ENCODE data around the gene GAL3ST1. TPM values are rescaled to one million over a fixed set of nuclear protein-coding genes. Genes with fewer than 3 reads are reported as not detected.
"Not testable (repeated sequence)": the region's sequence is repeated elsewhere in the genome, so short reads cannot be mapped to it uniquely, and the experiment has no call there.

Gene GAL3ST1, protein sequence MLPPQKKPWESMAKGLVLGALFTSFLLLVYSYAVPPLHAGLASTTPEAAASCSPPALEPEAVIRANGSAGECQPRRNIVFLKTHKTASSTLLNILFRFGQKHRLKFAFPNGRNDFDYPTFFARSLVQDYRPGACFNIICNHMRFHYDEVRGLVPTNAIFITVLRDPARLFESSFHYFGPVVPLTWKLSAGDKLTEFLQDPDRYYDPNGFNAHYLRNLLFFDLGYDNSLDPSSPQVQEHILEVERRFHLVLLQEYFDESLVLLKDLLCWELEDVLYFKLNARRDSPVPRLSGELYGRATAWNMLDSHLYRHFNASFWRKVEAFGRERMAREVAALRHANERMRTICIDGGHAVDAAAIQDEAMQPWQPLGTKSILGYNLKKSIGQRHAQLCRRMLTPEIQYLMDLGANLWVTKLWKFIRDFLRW
- total RNA-seq (2014; rRNA removed; shearing (Covaris generic)): not detected in 2 replicates

DNA sequence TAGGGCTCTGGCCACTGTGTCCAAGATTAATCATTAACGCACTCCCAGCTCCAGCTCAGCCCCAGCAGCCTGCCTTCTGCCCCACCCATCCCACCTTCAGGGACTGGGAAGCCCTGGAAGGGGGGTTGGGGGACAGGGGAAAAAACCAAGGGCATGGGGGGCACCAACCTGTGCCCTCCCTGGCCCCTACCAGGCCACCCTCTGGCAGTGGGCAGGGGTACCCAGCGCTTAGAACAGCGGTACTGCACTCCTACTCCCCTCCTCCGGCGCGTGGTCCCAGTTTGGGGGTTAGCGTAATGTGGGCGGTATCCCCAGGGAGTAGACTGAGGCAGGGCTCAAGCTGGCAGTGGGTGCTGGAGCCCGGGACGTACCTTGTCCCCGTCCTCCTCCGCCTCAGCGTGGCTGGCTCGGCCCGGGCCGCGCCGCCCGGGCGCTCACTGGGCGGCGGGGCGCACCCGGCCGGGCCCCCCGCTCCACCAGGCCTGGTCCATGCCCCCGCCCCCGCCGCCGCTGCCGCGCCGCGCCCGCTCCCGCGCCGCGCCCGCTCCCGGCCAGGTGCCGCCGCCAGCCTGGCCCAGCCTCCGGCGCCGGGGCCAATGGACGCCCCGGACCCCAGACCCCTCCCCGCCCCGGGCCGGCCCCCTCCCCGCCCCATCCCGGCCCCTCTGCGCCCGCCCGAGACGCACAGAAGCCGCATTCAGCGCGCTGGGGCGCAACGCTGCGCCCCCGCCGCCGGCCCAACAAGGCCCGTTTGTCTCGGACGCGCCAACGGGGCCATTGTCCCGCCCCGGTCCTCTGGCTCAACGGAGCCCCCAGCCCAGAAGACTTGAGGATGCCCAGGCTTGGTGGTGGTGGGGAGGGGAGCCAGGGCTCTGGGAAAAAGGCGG, at the start of gene GAL3ST1:
TSS of gene GAL3ST1 (minus strand) at position 571 of the 887 bp plus-strand sequence. CDS start 17,273 bp downstream, outside the sequence.
- H3K27me3 ChIP-seq: no peaks in the 10 kb centered on the region
- H3K9me3 ChIP-seq (replicated peaks): no peaks in the 10 kb centered on the region

DNA sequence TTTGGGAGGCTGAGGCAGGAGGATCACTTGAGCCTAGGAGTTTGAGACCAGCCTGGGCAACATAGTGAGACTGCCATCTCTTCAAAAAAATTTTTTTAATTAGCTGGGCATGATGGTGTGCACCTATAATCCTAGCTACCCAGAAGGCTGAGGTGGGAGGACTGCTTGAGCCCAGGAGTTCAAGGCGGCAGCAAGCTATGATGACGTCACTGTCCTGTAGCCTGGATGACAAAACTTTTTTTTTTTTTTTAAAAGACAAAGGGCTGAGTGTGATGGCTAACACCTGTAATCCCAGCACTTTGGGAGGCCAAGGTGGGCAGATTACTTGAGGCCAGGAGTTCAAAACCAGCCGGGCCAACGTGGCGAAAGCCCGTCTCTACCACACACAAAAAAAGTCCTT, 45.4 kb upstream of the GAL3ST1 start:
- not testable (repeated sequence) for DNase-seq; H3K9me3 ChIP-seq (replicated peaks); H3K27me3 ChIP-seq; H3K4me1 ChIP-seq; H3K27ac ChIP-seq; H3K4me3 ChIP-seq; H3K36me3 ChIP-seq

More for the DNA sequence above, at the start of gene GAL3ST1:
- DNase-seq: no peak
- no peaks in the 10 kb centered on the region for H3K4me1 ChIP-seq
- H3K36me3 ChIP-seq: peaks cover 9% of the 10 kb centered on the region; the same call in 1 of the 2 replicates
- no peak within 1 kb of the TSS for H3K27ac ChIP-seq
- H3K4me3 ChIP-seq: no peak within 1 kb of the TSS

DNA sequence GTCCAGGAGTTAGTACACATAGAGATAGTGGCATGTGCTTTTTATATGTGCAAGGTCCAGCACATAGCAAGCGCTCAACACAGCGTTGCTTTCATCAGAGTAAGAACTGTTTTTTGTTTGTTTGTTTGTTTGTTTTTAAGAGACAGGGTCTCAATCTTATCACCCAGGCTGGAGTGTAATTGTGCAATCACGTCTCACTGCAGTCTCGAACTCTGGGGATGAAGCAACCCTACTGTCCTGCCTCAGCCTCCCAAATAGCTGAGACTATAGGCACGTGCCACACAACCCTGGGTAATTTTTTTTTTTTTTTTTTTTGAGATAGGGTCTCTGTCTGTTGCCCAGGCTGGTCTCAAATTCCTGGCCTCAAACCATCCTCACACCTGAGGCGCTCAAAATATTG, 43.4 kb upstream of the GAL3ST1 start:
- H3K27ac ChIP-seq: no peak overlapping the region
- H3K27me3 ChIP-seq: no peaks in the 10 kb centered on the region
- no peak for DNase-seq
- H3K4me3 ChIP-seq: no peak overlapping the region
- H3K4me1 ChIP-seq: no peaks in the 10 kb centered on the region
- no peaks in the 10 kb centered on the region for H3K36me3 ChIP-seq
- no peaks in the 10 kb centered on the region for H3K9me3 ChIP-seq (replicated peaks)

DNA sequence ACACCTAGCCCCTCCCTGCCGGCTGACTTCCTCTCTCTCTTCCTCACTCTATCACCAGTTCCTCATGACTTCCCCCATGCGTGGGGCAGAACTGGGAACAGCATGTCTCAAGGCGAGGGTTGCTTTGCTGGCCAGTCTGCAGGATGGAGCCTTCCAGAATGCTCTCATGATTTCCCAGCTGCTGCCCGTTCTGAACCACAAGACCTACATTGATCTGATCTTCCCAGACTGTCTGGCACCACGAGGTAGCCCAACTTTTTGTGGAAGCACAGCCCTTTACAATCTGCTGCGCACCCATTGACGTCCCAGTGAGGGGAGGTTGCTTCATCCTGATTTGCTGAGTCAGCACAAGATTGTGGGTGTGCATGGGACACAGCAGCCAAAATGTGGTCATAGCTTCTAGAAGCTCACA, 41.1 kb upstream of the GAL3ST1 start:
- Histone ChIP-seq H3K9me3 (replicated peaks) (no peaks in the 10 kb centered on the region), H3K27ac (no peak overlapping the region), H3K36me3 (no peaks in the 10 kb centered on the region), H3K27me3 (no peaks in the 10 kb centered on the region), H3K4me3 (no peak overlapping the region), H3K4me1 (no peaks in the 10 kb centered on the region)
- no peak for DNase-seq

DNA sequence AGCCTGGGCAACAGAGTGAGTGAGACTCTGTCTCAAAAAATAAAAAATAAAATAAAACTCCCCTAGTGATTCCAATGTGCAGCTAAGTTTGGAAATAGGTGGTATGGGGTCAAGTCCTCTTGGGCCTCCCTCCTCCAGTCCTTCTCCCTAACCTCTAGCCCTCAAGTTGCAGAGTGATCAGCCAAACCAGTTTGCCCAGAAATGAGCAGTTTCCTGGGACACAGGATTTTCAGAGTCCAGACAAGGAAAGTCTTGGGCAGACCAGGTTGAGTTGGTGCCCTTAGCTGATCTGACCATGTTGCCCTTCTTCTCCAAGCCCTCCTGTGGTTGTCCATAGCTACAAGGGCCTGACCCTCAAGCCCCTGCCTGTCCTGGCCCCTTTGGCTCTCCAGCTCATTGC, 40.4 kb upstream of the GAL3ST1 start:
- DNase-seq: no peak
- no peaks in the 10 kb centered on the region for H3K4me1 ChIP-seq
- H3K9me3 ChIP-seq (replicated peaks): no peaks in the 10 kb centered on the region
- H3K4me3 ChIP-seq: no peak overlapping the region
- H3K27me3 ChIP-seq: no peaks in the 10 kb centered on the region
- no peaks in the 10 kb centered on the region for H3K36me3 ChIP-seq
- no peak overlapping the region for H3K27ac ChIP-seq

DNA sequence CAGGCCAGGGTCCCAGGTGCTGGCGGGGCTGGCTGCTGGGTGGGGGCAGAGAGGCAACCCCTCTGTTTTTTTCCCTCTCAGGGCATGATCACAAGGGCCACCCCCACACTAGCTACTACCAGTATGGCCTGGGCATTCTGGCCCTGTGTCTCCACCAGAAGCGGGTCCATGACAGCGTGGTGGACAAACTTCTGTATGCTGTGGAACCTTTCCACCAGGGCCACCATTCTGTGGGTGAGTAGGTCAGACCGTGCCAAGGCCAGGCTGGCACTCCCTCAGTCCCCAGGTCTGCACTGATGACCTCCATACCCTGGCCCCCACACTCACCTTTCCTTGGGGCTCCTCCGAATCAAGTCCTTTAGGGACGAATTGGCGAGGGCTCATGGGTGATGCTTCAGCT, 39.8 kb upstream of the GAL3ST1 start:
- Histone ChIP-seq H3K9me3 (replicated peaks) (no peaks in the 10 kb centered on the region), H3K4me3 (no peak overlapping the region), H3K4me1 (no peaks in the 10 kb centered on the region), H3K36me3 (no peaks in the 10 kb centered on the region), H3K27me3 (no peaks in the 10 kb centered on the region), H3K27ac (no peak overlapping the region)
- DNase-seq: no peak

DNA sequence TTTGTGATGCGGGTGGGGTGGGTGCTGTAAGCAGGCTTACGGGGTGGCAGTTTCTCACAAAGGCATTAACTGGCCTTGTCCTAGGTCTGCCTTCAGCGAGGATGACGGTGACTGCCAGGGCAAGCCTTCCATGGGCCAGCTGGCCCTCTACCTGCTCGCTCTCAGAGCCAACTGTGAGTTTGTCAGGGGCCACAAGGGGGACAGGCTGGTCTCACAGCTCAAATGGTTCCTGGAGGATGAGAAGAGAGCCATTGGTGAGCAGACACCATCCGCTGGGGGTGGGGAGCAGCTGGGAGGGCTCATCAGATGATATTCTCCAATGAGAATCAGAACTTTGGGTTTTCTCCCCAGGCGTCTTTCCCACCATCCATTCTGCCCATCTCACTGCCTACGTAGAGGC, 38.3 kb upstream of the GAL3ST1 start:
- H3K9me3 ChIP-seq (replicated peaks): no peaks in the 10 kb centered on the region
- H3K4me1 ChIP-seq: no peaks in the 10 kb centered on the region
- no peak overlapping the region for H3K27ac ChIP-seq
- H3K4me3 ChIP-seq: no peak overlapping the region
- H3K27me3 ChIP-seq: no peaks in the 10 kb centered on the region
- DNase-seq: no peak
- H3K36me3 ChIP-seq: no peaks in the 10 kb centered on the region

DNA sequence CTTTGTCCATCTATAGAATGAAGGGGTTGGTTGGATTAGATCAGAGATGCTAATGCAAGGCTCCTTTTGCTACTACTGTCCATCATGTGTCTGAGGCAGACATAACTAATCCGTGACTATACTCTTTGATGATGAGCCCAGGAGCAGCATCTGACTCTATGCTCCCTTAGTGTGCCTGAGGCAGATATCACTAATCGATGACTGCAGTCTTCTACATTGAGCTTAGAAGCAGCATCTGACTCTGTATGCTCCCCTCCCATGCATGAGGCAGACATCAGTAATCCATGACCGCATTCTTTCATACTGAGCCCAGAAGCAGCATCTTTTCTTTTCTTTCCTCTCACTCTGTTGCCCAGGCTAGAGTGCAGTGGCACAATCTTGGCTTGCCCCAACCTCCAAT, 36.7 kb upstream of the GAL3ST1 start:
- Histone ChIP-seq H3K4me1 (peaks cover 5% of the 10 kb centered on the region; the same call in 1 of the 2 replicates), H3K36me3 (no peaks in the 10 kb centered on the region)
- no peak for DNase-seq

DNA sequence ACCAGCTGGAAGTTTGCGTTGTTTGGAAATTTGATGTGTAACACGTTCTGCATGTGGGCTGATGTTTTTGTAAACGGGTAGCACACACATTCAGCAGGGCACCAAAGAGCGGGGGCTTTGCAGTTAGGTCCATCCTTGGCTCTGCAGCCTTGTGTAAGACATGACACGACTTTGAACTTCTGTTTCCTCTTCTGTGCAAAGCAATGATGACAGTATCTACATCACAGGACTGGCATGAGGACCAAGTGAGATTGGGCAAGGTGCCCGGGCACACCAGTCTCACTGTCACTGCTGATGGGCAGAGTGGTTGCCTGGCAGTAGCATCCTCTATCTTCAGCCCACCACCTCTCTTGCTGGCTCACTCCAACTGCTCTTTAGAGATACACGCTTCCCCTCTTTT, 35.8 kb upstream of the GAL3ST1 start:
- no peaks in the 10 kb centered on the region for H3K27me3 ChIP-seq
- DNase-seq: no peak
- no peak overlapping the region for H3K27ac ChIP-seq
- no peak overlapping the region for H3K4me3 ChIP-seq
- no peaks in the 10 kb centered on the region for H3K9me3 ChIP-seq (replicated peaks)
- no peaks in the 10 kb centered on the region for H3K36me3 ChIP-seq
- peaks cover 8% of the 10 kb centered on the region; the same call in 1 of the 2 replicates for H3K4me1 ChIP-seq

More for the DNA sequence above, 36.7 kb upstream of the GAL3ST1 start:
- no peak overlapping the region for H3K4me3 ChIP-seq
- H3K27ac ChIP-seq: no peak overlapping the region
- no peaks in the 10 kb centered on the region for H3K9me3 ChIP-seq (replicated peaks)
- H3K27me3 ChIP-seq: no peaks in the 10 kb centered on the region

DNA sequence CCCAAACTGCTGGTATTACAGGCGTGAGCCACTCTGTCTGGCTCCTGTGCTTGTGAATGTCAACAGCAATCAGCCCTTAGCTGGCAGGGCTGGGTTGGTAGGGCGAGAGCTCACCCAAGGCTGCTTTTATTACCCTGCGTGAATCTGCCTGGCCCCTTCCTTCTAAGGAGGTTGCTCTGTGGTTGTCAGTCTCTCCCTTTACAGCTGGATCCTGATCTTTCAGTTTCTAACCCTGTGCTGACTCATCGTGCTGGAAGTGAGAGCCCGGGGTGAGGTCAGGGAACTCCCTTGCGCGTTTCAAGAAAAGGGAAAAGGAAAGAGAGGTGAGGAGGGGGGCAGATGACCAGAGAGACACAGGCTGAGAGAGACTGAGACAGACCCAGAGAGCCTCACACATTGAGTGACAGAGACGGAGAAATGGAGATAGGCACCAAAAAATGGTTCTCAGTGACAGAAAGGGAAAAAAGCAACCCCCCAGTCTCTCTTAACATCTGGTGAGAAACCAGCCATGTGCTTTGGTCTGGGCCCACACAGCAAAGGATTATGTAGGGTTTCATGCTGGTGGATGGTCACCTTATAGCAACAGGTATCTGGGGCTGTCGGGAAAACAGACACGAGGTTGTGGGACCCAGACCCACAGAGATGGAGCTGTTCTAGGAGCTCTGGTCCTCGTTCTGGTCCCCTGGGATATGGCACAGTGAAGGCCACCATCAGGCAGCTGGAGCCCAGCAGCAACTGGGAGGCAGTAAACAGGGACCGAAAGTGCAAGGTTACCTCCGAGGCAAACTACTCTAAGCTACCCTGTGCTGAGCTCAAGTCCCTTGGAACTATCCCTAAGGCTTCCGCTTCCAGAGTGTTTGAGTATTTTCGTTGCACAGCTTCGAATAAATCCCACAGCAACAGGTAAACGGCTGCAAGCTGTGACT, 35.1 kb upstream of the GAL3ST1 start:
- no peak for DNase-seq
- H3K27ac ChIP-seq: no peak overlapping the region
- no peaks in the 10 kb centered on the region for H3K27me3 ChIP-seq
- peaks cover 8% of the 10 kb centered on the region; the same call in 1 of the 2 replicates for H3K4me1 ChIP-seq
- no peak overlapping the region for H3K4me3 ChIP-seq
- H3K36me3 ChIP-seq: no peaks in the 10 kb centered on the region
- no peaks in the 10 kb centered on the region for H3K9me3 ChIP-seq (replicated peaks)

DNA sequence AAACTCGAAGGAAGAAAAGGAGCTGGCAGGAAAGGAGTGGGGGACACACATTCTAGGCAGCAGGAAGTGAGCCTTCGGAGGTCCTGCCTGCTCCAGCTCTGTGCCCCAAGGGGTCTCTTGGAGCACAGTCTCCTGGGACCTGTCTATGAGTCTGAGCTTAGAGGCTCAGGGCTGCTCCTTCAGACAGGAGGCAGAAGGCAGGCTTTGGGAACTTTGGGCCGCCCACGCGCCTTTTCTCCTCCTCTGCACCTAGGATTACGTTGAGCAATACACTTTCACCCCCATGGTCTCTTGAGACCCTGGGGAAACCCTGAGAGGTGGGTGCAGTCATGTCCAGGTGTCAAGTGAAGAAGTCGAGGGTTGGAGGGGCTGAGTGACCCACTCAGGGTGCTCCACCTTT, 33.5 kb upstream of the GAL3ST1 start:
- DNase-seq: no peak
- Histone ChIP-seq H3K4me3 (no peak overlapping the region), H3K4me1 (peaks cover 8% of the 10 kb centered on the region; the same call in 1 of the 2 replicates), H3K27ac (no peak overlapping the region), H3K27me3 (no peaks in the 10 kb centered on the region), H3K36me3 (no peaks in the 10 kb centered on the region), H3K9me3 (replicated peaks) (no peaks in the 10 kb centered on the region)

DNA sequence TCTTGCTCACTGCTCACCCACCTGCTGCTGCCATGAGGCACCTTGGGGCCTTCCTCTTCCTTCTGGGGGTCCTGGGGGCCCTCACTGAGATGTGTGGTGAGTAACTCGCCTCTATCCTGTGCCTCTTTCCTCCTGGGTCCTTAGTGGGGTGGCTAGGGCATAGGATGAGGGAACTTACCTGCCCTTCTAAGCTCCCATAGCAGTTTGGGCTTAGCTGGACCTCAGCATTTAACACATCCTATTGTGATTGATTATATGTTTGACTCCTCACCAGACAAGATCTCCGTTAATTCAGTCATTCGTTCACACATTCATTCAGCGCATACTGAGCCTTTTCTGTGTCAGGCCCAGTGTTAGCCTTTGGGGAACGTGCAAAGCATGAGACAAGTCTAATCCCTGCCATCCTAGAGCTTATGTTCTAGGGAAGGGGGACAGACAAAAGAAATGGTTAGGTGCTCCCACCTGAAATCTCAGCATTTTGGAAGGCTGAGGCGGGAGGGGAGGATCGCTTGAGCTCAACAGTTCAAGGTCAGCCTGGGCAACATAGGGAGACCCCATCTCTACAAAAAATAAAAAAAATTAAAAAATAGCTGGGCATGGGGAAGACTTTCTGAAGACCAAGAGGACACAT, 33.0 kb upstream of the GAL3ST1 start:
- Histone ChIP-seq H3K4me3 (peak overlapping the region; percentile 65), H3K9me3 (replicated peaks) (no peaks in the 10 kb centered on the region), H3K36me3 (no peaks in the 10 kb centered on the region), H3K27me3 (no peaks in the 10 kb centered on the region), H3K4me1 (peaks cover 8% of the 10 kb centered on the region; the same call in 1 of the 2 replicates), H3K27ac (peak overlapping the region; percentile 61)
- DNase-seq: no peak

DNA sequence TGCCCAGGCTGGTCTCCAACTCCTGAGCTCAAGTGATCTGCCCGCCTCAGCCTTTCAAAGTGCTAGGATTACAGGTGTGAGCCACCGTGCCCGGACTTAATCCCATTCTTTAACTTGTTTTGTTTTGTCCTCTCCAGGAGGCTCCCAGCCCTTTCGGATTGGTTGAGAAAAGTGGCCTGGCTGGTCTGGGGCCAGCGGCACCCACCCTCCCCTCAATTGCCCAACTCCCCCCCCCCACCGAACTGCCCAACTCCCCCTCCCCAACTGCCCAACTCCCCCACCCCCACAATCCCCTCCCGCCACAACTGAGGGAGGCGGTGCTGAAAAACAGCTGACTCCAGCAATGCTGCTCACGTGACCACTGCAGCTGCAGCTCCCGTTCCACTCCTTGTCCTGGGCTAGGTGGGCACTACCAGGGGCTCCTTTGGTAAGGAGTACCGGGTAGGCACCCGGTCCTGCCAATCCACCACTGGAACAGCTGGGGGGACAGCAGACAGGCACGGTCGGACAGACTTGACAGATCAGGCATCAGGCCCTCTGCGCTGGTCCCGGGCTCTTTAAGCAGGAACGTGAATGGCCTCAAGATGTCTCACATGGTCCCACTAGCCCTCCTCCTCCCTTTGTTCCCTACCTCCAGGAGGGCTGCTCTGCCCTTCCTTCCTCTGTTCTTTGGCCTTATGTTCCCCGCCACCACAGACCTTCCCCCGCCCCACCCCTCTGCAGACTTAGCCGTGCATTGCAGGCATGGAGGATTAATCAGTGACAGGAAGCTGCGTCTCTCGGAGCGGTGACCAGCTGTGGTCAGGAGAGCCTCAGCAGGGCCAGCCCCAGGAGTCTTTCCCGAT, 32.2 kb upstream of the GAL3ST1 start, which contains the start of gene TCN2:
TSS of gene TCN2 (plus strand) at position 720 of the 845 bp plus-strand sequence. CDS start 158 bp downstream, outside the sequence.
- no peaks in the 10 kb centered on the region for H3K27me3 ChIP-seq
- H3K9me3 ChIP-seq (replicated peaks): no peaks in the 10 kb centered on the region
- H3K4me1 ChIP-seq: peaks cover 8% of the 10 kb centered on the region; the same call in 1 of the 2 replicates
- no peaks in the 10 kb centered on the region for H3K36me3 ChIP-seq
- H3K4me3 ChIP-seq: peak within 1 kb of the TSS; percentile 65
- peak; percentile 64 to 68 for DNase-seq
- peak within 1 kb of the TSS; percentile 61 for H3K27ac ChIP-seq

All from SJCRH30 (cell line).